ENCODE measurements around the gene NTF4.

DNA sequence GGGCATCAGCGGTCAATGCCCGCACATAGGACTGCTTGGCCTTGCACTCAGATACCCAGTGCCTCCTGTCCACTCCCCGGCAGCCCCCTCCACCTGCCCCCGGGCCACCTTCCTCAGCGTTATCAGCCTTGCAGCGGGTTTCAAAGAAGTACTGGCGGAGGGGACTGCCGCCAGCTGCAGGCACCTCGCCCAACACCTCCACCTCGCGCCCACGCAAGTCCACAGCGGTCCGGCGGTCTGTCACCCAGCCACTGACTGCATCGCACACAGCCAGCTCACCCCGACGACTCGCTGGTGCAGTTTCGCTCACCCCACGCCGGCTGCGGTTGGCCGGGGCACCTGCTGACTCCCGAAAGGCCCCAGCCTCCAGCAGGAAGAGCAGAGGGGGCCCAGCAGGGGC lies 3.2 kb downstream of the NTF4 start:
- no peak for TF ChIP-seq EZH2 (IDR thresholded peaks at IDR 0.05; ENCODE audit: low read depth, unreplicated experiment)
- TF ChIP-seq, protein P1, sequence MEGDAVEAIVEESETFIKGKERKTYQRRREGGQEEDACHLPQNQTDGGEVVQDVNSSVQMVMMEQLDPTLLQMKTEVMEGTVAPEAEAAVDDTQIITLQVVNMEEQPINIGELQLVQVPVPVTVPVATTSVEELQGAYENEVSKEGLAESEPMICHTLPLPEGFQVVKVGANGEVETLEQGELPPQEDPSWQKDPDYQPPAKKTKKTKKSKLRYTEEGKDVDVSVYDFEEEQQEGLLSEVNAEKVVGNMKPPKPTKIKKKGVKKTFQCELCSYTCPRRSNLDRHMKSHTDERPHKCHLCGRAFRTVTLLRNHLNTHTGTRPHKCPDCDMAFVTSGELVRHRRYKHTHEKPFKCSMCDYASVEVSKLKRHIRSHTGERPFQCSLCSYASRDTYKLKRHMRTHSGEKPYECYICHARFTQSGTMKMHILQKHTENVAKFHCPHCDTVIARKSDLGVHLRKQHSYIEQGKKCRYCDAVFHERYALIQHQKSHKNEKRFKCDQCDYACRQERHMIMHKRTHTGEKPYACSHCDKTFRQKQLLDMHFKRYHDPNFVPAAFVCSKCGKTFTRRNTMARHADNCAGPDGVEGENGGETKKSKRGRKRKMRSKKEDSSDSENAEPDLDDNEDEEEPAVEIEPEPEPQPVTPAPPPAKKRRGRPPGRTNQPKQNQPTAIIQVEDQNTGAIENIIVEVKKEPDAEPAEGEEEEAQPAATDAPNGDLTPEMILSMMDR (conservative IDR thresholded peaks at IDR 0.05; ENCODE audit: low read depth in 2 of 2), result no peak
- TF ChIP-seq JUNB (IDR thresholded peaks at IDR 0.05; ENCODE audit: unreplicated experiment), result no peak
- no peak for TF ChIP-seq EZH2phosphoT487 (IDR thresholded peaks at IDR 0.05; ENCODE audit: unreplicated experiment)
- TF ChIP-seq REST (IDR thresholded peaks at IDR 0.05; ENCODE audit: unreplicated experiment), result no peak
- TF ChIP-seq ZNF114 (CRISPR knock-in tag; IDR thresholded peaks at IDR 0.05), result no peak
- no peak for TF ChIP-seq POLR2AphosphoS5 (IDR thresholded peaks at IDR 0.05; ENCODE audit: low read depth)
- TF ChIP-seq STAT1 (IDR thresholded peaks at IDR 0.05; ENCODE audit: unreplicated experiment), result no peak
- TF ChIP-seq ZNF331 (CRISPR knock-in tag; IDR thresholded peaks at IDR 0.05; ENCODE audit: low read depth), result no peak
- TF ChIP-seq NANOG (IDR thresholded peaks at IDR 0.05; ENCODE audit: borderline replicate concordance), result no peak
- no peak for TF ChIP-seq ETS1 (IDR thresholded peaks at IDR 0.05)
- TF ChIP-seq CREB1 (CRISPR knock-in tag; IDR thresholded peaks at IDR 0.05; ENCODE audit: low read depth), result no peak
- TF ChIP-seq, protein P2, sequence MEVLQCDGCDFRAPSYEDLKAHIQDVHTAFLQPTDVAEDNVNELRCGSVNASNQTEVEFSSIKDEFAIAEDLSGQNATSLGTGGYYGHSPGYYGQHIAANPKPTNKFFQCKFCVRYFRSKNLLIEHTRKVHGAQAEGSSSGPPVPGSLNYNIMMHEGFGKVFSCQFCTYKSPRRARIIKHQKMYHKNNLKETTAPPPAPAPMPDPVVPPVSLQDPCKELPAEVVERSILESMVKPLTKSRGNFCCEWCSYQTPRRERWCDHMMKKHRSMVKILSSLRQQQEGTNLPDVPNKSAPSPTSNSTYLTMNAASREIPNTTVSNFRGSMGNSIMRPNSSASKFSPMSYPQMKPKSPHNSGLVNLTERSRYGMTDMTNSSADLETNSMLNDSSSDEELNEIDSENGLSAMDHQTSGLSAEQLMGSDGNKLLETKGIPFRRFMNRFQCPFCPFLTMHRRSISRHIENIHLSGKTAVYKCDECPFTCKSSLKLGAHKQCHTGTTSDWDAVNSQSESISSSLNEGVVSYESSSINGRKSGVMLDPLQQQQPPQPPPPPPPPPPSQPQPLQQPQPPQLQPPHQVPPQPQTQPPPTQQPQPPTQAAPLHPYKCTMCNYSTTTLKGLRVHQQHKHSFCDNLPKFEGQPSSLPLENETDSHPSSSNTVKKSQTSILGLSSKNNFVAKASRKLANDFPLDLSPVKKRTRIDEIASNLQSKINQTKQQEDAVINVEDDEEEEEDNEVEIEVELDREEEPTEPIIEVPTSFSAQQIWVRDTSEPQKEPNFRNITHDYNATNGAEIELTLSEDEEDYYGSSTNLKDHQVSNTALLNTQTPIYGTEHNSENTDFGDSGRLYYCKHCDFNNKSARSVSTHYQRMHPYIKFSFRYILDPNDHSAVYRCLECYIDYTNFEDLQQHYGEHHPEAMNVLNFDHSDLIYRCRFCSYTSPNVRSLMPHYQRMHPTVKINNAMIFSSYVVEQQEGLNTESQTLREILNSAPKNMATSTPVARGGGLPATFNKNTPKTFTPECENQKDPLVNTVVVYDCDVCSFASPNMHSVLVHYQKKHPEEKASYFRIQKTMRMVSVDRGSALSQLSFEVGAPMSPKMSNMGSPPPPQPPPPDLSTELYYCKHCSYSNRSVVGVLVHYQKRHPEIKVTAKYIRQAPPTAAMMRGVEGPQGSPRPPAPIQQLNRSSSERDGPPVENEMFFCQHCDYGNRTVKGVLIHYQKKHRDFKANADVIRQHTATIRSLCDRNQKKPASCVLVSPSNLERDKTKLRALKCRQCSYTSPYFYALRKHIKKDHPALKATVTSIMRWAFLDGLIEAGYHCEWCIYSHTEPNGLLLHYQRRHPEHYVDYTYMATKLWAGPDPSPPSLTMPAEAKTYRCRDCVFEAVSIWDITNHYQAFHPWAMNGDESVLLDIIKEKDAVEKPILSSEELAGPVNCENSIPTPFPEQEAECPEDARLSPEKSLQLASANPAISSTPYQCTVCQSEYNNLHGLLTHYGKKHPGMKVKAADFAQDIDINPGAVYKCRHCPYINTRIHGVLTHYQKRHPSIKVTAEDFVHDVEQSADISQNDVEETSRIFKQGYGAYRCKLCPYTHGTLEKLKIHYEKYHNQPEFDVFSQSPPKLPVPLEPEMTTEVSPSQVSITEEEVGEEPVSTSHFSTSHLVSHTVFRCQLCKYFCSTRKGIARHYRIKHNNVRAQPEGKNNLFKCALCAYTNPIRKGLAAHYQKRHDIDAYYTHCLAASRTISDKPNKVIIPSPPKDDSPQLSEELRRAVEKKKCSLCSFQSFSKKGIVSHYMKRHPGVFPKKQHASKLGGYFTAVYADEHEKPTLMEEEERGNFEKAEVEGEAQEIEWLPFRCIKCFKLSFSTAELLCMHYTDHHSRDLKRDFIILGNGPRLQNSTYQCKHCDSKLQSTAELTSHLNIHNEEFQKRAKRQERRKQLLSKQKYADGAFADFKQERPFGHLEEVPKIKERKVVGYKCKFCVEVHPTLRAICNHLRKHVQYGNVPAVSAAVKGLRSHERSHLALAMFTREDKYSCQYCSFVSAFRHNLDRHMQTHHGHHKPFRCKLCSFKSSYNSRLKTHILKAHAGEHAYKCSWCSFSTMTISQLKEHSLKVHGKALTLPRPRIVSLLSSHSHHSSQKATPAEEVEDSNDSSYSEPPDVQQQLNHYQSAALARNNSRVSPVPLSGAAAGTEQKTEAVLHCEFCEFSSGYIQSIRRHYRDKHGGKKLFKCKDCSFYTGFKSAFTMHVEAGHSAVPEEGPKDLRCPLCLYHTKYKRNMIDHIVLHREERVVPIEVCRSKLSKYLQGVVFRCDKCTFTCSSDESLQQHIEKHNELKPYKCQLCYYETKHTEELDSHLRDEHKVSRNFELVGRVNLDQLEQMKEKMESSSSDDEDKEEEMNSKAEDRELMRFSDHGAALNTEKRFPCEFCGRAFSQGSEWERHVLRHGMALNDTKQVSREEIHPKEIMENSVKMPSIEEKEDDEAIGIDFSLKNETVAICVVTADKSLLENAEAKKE (CRISPR knock-in tag; IDR thresholded peaks at IDR 0.05), result no peak
